Fibroblast of skin of left biceps (primary cell): Measurements from ENCODE around the gene PSMA3.
"Not testable (repeated sequence)": the region's sequence is repeated elsewhere in the genome, so short reads cannot be mapped to it uniquely, and the experiment has no call there.

Experiments
- DNase-seq, 2 experiments: peaks; one replicate each; pipeline ENCODE4 v3.0.0-alpha.2; 2013; ENCODE audit warnings: low read depth in 2 of 2

Gene PSMA3

GRCh38 chr14:58244556-58245387 is at the start of gene PSMA3:
TSS of gene PSMA3 (plus strand) at chr14:58244843. CDS start at chr14:58244921, 78 bp downstream.
- DNase-seq: peak; percentile 92 to 93

- DNase-seq: no peak
Observed at GRCh38 chr14:58196198-58196597, 48.4 kb upstream of the PSMA3 start.

GRCh38 chr14:58198086-58198485 is 46.6 kb upstream of the PSMA3 start:
- DNase-seq: no peak

GRCh38 chr14:58199726-58200479 is 44.7 kb upstream of the PSMA3 start, which contains the start of gene ACTR10:
TSS of gene ACTR10 (plus strand) at chr14:58200149. CDS start at chr14:58200218, 69 bp downstream.
- DNase-seq: peak; percentile 30 to 38

GRCh38 chr14:58200480-58200841 is 44.2 kb upstream of the PSMA3 start:
- DNase-seq: no peak

GRCh38 chr14:58200846-58201245 is 43.8 kb upstream of the PSMA3 start:
- DNase-seq: no peak

GRCh38 chr14:58213176-58213575 is 31.5 kb upstream of the PSMA3 start:
- DNase-seq: no peak

GRCh38 chr14:58215191-58215914 is 29.3 kb upstream of the PSMA3 start:
- no peak for DNase-seq

- no peak for DNase-seq
Observed at GRCh38 chr14:58216544-58216943, 28.1 kb upstream of the PSMA3 start.

- no peak for DNase-seq
Observed at GRCh38 chr14:58227096-58227819, 17.4 kb upstream of the PSMA3 start.

- no peak for DNase-seq
Observed at GRCh38 chr14:58238252-58239243, 6.1 kb upstream of the PSMA3 start.

GRCh38 chr14:58239244-58240195 is 5.1 kb upstream of the PSMA3 start:
- DNase-seq: no peak

- no peak for DNase-seq
Observed at GRCh38 chr14:58243790-58244555, 670 bp upstream of the PSMA3 start.

- DNase-seq: no peak
Observed at GRCh38 chr14:58245562-58245961, 919 bp downstream of the PSMA3 start.

- no peak for DNase-seq
Observed at GRCh38 chr14:58249611-58250010, 5.0 kb downstream of the PSMA3 start.

GRCh38 chr14:58258156-58258555 is 13.5 kb downstream of the PSMA3 start:
- no peak for DNase-seq

- DNase-seq: not testable (repeated sequence)
Observed at GRCh38 chr14:58262005-58262404, 17.4 kb downstream of the PSMA3 start.

GRCh38 chr14:58265401-58265800 is 20.8 kb downstream of the PSMA3 start:
- no peak for DNase-seq
